ENCODE results near the gene GPSM3.
"Not testable (repeated sequence)": the region's sequence is repeated elsewhere in the genome, so short reads cannot be mapped to it uniquely, and the experiment has no call there.

GPSM3 gene

DNA sequence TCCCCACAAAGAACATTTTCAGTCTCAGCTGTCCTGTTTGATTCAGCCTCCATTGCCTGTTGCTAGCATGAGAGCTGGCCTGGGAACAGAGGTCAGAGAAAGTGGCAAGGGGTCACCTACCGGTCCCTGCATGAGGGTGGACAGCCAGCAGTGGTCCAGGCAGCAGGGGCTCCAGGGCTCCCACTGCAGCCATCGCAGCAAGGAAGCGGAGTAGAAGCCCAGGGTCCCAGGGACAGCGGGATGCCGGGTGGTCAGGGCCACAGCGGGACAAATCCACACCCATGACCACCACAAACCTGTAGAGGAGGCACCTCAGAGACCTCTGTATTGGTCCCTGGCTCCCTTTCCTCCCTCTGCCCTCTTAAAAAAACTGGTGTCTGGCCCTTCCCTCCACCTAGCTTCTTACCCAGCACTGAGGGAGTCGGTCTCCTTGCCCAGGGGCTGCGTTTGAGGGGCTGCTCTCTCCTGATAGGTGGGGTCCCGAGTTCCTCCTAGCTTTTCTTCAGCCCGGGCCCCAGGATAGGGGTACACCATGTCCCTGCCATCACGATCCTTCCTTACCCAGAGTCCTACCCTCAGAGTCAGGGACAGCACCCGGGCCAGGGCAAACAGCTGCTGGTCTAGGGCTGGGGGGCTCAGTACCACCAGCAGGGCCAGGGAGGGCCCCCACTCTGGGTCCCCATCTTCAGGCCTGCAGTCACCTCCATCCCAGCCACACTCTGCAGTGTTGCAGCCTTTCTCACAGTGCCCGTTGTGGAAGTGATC is 8.4 kb upstream of the GPSM3 start:
- no peak for DNase-seq

DNA sequence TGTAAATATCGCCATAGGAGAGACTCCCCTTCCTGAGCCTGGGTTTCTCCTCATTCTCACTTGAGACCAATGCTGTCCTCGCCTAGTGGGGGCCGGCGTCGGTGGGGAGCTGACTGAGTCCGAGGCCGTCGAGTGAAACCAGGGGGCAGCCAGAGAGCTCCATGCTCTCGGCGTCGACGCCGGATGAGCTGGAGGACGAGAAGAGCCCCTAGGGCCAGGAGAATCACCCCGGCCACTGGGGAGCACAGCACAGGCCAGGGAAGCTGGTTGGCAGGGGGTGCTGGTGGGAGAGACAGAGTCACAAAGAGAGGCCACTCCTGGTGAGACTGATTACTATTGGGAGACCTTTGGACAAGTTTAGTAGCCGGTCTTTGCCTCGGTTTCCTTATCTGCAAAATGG is 6.4 kb upstream of the GPSM3 start:
- DNase-seq = no peak

DNA sequence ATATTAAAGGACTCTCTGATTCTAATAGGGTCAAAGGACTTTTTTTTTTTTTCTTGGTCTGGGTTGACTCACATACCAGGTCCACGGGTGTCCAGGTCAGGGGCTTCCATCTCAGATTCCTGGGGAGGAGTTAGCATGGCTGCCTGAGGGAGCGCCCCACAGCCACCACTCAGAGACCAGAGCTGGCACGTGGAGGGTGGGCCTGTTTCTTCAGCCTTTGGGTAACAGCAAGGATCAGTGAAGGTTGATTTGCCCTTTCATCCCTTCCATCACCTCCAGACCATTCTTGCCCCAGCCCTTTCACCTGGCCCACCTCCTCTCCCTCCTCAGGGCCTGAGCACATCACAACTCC is 5.9 kb upstream of the GPSM3 start:
- DNase-seq = no peak

DNA sequence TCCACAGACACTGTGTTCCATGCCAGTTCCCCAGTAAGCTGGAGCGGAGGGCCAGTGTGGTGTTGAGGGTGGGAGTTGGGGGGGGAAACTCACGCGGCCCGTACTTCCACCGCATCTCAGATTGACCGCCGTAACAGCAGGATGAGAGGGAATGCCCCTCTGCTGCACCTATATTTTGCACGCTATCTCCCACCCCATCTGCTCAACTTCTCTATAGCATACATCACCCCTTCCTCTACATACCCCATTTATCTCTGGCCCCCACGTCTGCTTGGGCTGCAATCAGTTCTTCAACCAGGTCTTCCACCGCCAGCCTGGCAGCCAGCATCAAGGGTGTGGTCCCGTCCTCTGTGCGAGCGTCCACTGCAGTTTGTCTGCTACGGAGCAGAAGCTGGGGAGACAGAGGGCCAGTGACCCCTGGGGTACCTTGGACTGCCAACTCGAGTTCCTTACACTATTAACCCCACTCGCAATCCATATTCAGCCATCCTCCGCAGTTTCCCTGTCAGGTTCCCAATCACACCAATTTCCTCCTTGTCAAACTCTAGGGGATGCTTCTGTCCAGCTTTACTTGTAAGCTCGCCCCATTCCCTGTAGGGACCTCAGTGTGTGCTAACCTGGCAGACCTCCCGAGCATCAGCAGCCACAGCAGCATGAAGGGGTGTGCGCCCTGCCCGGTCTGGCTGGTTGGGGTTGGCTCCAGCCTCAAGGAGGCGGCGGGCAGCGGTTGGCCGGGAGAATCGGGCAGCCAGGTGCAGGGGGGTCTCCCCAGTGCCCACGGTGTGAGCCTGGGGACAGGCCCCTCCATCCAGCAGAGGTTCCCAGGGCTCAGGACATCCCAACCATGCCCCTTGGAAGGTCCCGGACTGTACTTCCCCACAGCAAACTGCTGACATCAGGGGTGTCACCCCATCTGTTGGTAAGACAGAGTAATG is 4.5 kb upstream of the GPSM3 start:
- DNase-seq = no peak

DNA sequence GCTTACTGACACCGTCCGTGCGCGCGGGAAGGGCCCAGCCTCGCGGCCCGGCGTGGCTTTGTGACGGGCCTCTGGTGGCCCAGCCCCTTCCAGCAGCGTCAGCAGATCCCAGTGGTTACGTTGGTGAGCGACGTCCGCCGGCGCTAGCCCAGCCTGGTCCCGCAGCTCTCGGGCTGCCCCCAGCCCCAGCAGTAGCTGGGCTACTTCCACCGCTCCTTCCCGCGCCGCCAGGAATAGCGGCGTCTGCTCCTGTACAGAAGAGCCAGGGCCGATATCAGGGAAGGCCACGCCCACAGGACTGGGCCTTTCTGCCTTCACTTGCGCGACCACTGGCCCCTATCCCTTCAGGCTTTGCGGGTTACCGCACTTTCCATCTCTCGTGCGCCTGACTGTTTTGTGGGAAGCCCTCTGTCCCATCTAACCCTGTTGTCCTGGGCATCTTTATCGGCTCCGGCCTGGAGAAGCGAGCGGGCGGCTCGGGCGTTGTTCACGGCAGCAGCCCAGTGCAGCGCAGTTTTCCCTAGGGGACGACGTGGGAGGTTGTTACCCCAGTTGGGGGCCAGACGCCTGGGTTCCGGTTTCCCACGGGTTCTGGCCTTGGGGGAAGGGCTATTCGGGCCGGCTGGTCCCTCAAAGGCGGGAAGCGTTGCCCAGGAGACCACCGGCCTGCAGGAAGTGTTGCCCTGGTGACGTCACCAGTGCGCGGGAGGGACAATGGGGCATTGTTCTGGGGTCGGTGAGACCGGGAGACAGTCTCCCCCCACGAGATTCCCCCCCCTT is 3.6 kb upstream of the GPSM3 start:
- DNase-seq = peak; percentile 72

DNA sequence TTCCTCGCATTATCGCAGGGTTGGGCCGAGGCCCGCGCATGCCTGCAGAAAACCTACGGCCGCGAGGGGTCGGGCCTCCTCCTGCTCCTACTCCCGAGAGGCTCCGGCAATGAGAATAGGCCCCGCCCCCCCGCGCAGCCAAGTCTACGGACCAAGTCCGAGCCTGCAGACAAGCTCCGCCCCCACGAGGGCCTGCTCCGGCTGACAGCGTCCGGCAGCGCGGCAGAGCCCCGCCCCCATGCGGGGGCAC is 3.1 kb upstream of the GPSM3 start:
- DNase-seq = peak; percentile 100

DNA sequence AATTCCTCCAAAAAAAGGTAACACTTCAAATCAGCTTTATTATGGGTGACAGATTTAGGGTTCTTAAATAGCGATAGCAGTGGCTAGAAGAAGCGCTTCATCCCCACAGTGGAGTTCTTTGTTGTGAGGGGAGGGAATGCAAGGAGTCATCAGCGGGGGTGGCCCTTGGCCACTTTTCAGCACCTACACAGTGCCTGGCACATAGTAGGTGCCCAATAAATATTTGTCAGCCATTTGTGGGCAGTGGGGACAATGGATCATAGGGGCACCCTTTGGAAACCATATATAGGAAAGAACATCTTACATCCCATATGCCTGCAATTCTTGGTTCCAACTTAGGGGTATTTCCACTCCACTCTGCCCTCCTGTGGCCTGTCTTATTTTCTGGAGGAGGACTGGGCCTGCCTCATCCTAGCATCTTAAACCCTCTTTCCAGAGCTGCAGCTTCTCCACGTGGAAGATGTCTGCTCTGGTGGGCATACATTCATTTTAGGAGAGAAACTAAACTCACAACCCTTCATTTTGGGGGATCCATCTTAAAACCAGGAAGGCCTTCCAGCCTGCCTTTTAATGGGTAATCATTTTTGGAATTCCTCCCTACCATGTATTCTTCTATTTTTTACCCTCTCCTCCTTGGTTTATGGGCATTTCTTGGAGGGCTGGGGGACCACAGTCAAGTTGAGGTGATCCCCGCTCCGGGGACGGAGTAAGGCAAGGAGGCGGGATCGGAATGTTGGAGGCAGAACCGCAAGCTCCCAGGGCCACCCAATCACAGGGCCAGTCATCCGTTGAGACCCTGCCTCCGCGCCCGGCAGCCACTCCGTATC is 2.6 kb upstream of the GPSM3 start:
- DNase-seq = no peak

DNA sequence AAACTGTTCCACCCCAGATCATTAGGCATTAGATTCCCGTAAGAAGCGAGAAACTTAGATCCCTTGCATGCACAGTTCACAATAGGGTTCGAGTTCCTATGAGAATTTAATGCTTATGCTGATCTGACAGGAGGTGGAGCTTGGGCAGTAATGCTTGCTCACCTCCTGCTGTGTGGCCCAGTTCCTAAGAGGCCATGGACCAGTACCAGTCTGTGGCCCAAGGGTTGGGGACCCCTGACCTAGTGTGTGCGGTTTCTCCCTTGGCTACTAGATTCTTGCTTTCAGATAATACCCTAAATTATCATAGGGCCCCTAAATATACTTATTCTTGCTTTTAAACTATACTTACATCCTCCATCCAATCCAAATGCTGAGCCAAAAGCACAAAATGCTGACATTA is 1.9 kb upstream of the GPSM3 start:
- no peak for DNase-seq

DNA sequence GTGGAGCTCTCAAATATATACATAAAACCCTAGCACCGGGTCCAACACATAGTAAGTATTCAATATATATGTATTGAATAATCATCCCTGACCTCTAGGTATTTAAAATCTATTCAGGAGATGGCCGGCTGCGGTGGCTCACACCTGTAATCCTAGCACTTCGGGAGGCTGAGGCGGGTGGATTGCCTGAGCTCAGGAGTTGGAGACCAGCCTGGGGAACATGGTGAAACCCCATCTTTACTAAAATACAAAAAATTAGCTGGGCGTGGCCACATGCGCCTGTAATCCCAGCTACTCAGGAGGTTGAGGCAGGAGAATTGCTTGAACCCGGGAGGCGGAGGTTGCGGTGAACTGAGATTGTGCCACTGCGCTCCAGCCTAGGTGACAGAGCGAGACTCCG is 653 bp upstream of the GPSM3 start:
- not testable (repeated sequence) for DNase-seq

DNA sequence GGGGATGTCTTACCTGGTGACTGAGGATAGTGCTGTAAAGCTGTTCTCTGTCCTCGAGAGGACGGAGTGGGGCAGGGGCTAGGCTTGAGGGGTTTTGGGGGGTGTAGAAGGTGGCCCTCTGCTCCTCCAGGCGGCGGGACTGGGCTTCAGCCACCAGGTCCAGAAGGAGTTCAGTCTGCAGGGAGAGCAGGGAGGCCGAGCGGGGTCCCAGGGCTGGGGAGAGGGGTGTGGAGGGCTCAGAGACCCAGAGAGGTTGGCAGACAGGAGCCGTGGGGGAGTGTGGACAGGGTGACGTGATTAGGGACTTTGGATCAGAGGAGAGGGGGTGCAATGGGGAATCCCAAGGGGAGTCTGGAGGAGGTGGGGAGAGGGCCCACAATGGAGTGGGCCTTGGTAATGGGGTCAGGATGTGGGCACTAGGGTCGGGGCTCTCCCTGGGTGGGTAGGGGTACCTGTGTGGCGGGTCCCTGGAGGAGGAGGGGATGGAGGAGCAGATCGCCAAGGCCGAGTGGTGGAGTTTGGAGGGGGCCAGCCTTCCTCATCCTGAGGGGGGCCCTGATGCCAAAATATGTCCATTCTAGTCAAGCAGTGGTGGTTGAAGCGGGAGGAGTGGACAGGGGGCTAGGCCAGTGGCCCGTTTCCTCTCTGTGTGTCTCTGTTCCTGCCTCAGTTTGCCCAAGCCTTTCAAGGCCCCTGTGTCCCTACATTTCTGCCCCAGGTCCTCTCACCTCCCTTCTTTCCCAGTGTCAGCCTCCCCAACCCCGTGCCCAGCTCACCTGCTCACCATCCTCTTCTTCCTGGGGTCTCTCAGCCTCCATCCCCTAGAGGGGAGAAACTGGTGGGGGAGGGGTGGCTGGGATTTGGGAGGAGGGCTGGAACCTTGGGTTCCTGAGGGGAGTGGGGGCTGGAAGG is 491 bp downstream of the GPSM3 start:
- DNase-seq = no peak

DNA sequence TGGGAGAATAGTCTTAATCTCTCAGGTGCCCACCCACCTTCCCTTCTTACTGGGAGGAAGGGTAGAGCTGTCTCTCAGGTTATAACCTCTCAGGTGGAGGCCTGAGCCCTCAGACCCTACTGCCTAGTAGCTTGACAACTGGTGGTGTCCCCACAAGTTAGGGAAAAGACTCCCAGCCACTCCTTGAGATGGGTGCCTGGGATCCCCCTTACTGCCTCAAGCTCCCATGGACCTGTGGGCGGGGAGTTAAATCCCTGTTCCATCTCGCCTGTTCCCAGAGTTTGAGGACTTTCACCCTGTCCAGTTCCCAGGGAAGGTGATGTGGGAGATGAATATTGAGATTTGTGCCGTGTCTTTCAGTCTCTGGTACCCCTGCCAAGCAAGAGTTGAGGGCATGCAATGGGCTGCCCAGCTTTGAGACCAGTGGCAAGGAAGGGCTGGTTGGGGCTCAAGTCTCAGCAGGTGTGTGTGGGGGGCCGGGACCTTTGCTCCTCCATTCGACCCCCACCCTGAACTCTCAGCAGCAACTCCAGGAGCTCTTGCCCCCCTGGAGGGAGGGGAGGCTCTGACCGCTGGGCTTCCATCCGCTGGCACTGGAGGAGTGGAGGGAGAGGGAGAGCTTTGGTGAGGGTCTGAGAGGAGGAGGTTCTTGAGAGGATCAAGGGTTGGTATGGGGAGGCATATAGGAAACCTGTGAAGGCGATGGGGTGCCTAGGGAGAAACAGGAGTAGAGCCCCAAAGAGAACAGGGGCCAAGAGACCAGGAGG is 1.3 kb downstream of the GPSM3 start:
- no peak for DNase-seq

DNA sequence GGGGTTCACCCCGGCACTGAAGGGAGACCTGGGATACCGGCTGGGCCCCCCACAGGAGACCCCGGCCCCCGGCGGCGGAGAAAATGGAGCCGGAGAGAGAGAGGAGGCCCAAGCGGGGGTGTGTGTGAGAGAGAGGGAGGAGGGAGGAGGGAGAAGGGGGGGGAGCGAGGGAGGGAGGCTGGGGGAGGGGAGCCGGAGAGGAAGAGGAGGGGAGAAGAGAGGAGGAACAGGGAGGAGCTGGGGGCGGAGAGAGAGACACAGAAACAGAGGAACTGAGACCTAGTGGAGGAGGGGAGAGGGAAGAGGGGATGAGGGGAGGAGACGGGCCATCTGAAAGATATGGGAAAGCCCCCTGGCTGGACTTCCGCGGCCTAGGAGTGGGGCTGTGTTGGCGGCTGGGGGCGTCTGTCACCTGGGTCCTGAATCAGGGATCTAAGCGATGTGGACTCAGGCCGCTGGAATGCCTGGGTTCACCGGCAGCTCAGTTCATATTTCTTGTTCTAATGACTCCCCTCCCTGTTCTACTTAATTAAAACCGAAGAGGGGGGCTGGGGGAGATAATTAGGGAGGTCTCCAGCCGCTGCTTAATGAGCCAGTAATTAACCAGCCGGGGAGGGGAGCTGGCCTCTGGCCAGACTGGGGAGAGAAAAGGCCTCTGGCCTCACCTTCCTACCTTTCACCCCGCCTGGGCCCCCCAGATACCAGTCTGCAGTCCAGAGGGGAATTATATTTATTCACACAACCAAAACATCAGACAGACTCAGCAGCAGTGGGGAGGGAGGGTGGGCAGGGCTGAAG is 2.2 kb downstream of the GPSM3 start, which contains the start of gene PBX2:
Gene PBX2 (minus strand): TSS at position 149 of the 798 bp plus-strand sequence. CDS start 287 bp downstream, outside the sequence.
- DNase-seq = peak; percentile 79

DNA sequence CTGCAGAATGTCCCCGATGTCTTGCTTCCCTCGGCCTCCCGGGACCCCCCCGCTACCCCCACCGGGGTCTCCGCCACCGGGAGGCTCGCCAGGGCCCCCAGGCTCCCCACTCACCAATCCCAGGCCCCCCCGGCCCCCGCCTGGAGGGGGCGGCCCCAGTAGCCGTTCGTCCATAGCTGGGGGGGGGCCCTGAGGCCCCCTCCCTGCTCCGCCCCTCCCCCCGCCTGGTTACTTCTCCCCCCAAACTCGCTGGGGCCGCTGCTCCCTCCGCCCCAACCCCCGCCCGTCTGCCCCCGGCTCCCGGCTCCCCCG is 2.7 kb downstream of the GPSM3 start:
- no peak for DNase-seq

DNA sequence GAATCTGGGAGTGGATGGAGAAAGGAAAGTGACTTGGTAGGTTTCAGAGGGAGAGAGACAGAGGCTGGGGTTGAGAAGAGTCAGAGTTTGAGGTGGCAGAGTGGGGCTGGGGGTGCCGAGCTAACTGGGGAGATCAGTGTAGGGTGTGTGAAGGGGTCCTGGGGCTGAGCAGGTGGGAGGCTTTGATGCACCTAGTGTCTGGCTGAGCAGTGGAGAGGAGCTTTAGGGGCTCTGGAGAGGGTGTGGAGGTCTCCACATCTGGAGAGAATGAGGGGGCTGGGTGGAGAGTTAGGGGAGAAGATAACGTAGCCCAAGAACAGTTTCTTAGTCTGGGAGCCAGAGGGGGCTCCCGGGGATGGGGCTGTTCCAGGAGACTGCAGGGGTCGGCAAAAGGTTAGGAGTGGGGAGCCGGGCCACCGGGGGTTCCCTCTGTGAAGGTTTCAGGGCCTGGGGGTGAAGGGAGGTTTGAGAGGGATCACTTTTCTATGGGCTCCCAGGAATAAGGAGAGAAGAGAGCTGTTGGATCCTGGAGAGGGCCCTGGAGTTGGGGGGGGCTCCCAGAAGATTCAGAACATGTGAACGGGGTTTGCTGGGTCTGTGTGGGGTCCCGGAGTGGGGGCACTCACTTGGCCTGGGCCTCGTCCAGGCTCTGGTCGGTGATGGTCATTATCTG is 3.2 kb downstream of the GPSM3 start:
- no peak for DNase-seq

DNA sequence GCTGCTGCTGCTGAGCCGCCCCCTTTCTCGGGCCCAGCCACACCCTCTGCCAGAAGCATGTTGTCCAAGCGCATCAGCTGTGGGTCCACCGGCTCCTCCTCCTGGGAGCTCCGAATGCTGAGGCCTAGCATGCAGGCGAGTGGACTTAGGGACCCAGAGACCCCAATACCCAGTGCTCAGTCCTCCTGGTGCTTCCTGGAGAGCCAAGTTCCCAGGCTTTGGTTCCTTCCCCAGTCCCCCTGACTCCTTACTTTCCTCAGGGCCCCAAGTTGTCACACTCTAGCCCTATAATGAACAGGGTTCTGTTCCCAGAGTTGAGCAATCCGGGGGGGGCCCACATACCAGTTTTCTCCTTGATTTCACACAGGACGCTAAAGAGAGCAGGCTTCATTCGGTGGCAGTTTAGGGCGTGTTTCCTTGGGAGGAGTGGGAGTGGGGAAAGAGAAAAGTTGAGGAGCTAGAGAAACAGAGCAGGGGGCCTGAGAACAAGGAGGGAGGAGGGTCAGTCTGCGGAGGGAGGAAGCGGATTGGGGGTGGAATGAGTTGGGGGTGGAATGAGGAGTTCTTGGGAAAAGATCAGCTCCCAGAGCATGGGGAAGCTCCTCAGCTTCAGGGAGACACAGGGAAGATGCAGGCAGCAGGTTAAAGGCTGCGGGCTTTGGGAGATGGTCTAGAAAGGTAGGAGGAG is 3.9 kb downstream of the GPSM3 start:
- no peak for DNase-seq

DNA sequence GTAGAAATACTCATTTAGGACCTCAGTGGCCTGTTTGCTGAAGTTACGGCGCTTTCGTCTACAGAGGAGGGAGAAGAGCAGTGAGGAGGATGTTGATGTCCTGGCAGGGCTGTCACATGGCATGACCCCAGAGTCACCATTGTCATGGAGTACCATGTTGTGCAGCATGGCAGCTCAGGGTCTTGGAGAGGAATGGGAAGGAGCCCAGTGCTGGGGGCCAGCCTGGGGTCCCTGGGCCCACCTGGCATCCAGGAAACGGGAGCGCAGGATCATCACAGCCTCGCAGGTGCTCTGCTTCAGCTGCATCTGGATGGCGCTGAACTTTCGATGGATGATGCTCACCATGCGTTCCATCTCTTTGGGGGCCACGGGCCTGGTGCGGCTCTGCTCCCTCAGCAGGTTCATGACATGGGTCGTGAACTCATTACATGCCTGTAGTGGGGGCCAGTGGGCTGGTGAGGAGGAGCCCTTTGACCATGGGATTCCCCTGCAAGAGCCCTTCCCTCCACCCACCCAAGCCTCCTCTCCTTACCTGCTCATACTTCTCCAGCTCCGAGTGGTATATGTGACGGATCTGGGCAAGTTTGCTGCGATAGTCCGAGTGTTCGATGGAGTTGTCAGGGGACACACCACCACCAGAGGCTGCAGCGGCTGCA is 4.6 kb downstream of the GPSM3 start:
- DNase-seq = not testable (repeated sequence)

DNA sequence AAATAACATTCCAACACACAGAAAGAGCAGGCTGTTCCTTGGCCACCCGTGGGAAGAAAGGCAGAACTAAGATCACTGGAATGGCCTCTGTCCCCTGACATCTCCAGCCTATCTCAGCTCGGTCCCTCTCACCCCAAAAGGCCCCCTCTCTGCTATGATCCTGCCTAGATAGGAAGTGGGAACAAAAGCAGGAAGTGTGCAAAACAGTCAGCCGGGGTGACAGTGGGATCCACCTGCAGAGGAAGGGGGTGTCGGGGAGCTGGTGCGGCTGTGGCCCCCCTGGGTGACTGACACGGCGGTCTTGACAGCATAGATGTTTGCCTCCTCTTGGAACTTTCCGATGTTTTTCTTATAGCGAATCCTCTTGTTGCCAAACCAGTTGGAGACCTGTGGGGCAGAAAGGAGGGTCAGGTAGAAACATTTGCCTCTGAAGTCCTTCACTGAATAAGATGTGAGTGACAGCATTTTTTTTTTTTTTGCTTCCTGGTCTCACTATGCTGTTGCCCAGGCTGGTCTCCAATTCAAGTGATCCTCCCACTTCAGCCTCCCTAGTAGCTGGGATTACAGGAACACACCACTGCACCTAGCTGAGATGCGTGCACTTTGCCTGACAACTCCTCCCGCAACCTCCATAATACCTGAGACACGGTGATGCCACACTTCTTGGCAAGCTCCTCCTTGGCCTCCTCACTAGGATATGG is 5.3 kb downstream of the GPSM3 start:
- no peak for DNase-seq
